GM12872 (cell line): ENCODE measurements around the gene PLEKHS1.

Experiments used
- CTCF ChIP-seq: IDR thresholded peaks from 3 replicates; pipeline ENCODE4 v1.5.1; 2011; ENCODE audit warnings: low read depth, mild to moderate bottlenecking, low read length, moderate library complexity; ENCODE audit not compliant: insufficient read depth

PLEKHS1 gene

DNA sequence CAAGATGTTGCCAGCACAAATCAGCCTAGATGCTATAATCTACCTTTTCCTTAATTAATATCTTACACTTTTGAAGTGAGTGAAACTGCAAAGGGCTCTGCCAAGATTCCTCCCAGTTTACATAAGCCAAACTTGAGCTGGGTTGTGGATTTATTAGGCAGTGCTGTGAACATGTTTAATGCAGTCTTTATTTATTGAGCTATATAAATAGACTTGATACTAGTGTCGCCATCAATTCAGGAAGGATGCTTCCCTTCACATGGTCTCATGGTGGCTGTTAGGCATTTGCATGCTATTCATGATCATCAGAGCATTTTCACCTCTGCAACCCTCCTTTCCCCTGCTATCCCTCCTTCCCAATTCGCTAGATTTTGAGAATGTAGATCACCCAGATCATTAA, 40.2 kb downstream of the PLEKHS1 start:
- TF ChIP-seq CTCF, result no peak

- TF ChIP-seq CTCF, result no peak
Measured at GRCh38 chr10:113801569-113801968, 50.1 kb downstream of the PLEKHS1 start.

- TF ChIP-seq CTCF, result no peak
Measured at GRCh38 chr10:113802997-113803396, 51.5 kb downstream of the PLEKHS1 start.

DNA sequence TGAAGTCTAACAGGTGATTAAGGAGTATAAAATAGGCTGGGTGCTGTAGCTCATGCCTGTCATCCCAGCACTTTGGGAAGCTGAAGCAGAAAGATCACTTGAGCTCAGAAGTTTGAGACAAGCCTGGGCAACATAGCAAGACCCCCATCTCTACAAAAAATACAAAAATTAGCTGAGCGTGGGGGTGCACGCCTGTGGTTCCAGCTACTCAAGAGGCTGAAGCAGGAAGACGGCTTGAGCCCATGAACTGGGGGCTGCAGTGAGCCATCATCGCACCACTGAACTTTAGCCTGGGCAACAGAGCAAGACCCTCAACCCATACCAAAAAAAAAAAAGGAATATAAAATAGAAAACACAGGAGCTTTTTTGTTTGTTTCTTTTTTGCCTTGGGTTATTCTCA, 55.0 kb downstream of the PLEKHS1 start:
- no peak for TF ChIP-seq CTCF

- TF ChIP-seq CTCF, result no peak
Measured at GRCh38 chr10:113808168-113808567, 56.7 kb downstream of the PLEKHS1 start.

DNA sequence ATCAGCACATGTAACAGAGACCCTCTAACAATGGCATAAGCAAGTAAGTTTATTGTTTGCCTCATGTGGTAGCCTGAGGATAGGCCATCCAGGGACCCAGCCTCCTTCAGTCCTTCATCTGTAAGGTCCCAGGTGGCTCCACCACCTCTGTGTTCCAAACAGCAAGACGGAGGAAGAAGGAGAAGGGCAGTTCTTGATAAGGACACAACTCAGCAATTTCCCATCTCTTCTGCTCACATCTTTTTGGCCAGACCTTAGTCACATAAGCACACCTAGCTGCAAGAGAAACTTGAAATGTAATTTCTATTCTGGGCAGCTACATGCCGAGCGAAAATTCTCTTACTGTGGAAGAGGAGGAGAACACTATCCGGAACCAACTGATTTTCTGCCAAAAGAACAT, 68.5 kb downstream of the PLEKHS1 start:
- no peak for TF ChIP-seq CTCF

- peak; percentile 35; the same call in 2 of the 3 replicates for TF ChIP-seq CTCF
Measured at GRCh38 chr10:113820507-113820906, 69.0 kb downstream of the PLEKHS1 start.

DNA sequence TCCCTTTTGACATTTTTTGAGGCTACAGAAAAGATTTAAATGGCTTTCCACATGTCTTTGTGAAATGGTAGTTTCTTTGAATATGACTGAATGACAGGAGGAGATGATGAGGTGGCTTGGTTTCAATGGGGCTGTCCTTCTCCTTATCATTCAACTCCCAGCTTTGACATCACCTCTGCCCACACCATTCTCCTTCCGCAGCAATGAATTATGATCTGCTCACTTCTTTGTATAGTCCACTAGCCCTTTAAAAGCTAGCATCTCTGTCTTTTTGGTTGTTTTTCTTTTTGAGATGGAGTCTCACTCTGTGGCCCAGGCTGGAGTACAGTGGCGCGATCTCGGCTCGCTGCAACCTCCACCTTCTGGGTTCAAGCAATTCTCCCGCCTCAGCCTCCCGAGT, 70.7 kb downstream of the PLEKHS1 start:
- TF ChIP-seq CTCF, result no peak
